WTC11 (cell line): ENCODE measurements around the gene HID1.

Experiments used
- AR ChIP-seq: fragments of 250-450 bp; sonication (Bioruptor Pico); IDR thresholded peaks from 2 replicates; pipeline ENCODE4 v1.9.0; 2021; ENCODE audit warnings: mild to moderate bottlenecking
- ATF2 ChIP-seq: sonication (generic); formaldehyde crosslinking; IDR thresholded peaks from 2 replicates; pipeline ENCODE4 v1.8.1; 2022; ENCODE audit warnings: low read depth, missing genetic modification reagents, borderline replicate concordance
- CTCF ChIP-seq: fragments of 200-600 bp; IDR thresholded peaks from 2 replicates; pipeline ENCODE4 v1.8.0; 2022; ENCODE audit warnings: antibody characterized with exemption
- E2F4 ChIP-seq: sonication (generic); formaldehyde crosslinking; IDR thresholded peaks from 2 replicates; pipeline ENCODE4 v1.8.1; 2022; ENCODE audit warnings: low read depth, mild to moderate bottlenecking, moderate library complexity, missing genetic modification reagents, borderline replicate concordance
- GTF2I ChIP-seq: fragments of 250-450 bp; sonication (Bioruptor Pico); conservative IDR thresholded peaks from 2 replicates; pipeline ENCODE4 v1.4.0; 2021; ENCODE audit warnings: mild to moderate bottlenecking
- JAZF1 ChIP-seq: fragments of 250-450 bp; sonication (Bioruptor Pico); IDR thresholded peaks from 2 replicates; pipeline ENCODE4 v1.9.0; 2021; ENCODE audit warnings: moderate library complexity, mild to moderate bottlenecking, inconsistent platforms
- MAX ChIP-seq: sonication (generic); formaldehyde crosslinking; IDR thresholded peaks from 2 replicates; pipeline ENCODE4 v1.8.0; 2022; ENCODE audit warnings: mild to moderate bottlenecking, missing genetic modification reagents
- NR2C2 ChIP-seq: sonication (generic); formaldehyde crosslinking; IDR thresholded peaks from 2 replicates; pipeline ENCODE4 v1.8.0; 2022; ENCODE audit warnings: mild to moderate bottlenecking, missing genetic modification reagents
- SMAD3 ChIP-seq: sonication (generic); formaldehyde crosslinking; IDR thresholded peaks from 2 replicates; pipeline ENCODE4 v1.8.0; 2022; ENCODE audit warnings: missing genetic modification reagents, mild to moderate bottlenecking, borderline replicate concordance
- TEAD4 ChIP-seq: sonication (generic); formaldehyde crosslinking; IDR thresholded peaks from 2 replicates; pipeline ENCODE4 v1.8.0; 2022; ENCODE audit warnings: mild to moderate bottlenecking, missing genetic modification reagents
- ZNF121 ChIP-seq: sonication (generic); formaldehyde crosslinking; IDR thresholded peaks from 2 replicates; pipeline ENCODE4 v1.8.0; 2023; ENCODE audit warnings: missing genetic modification reagents

GRCh38 chr17:74936470-74936799 lies 36.1 kb downstream of the HID1 start:
- no peak for TF ChIP-seq CTCF
- TF ChIP-seq SMAD3: no peak
- TF ChIP-seq NR2C2: no peak
- TF ChIP-seq MAX (CRISPR knock-in tag): no peak
- TF ChIP-seq TEAD4 (CRISPR knock-in tag): no peak
- no peak for TF ChIP-seq JAZF1 (CRISPR knock-in tag)
- TF ChIP-seq AR (CRISPR knock-in tag): no peak
- no peak for TF ChIP-seq ATF2 (CRISPR knock-in tag)
- TF ChIP-seq E2F4 (CRISPR knock-in tag): no peak
- no peak for TF ChIP-seq ZNF121 (CRISPR knock-in tag)
- no peak for TF ChIP-seq GTF2I
